Measurements from ENCODE around the gene TMX4.
"Not testable (repeated sequence)": the region's sequence is repeated elsewhere in the genome, so short reads cannot be mapped to it uniquely, and the experiment has no call there.

The TMX4 gene

GRCh38 chr20:7975851-7976414 lies 43.6 kb downstream of the TMX4 start:
- H3K4me3 ChIP-seq (ENCODE audit: low read length): no peak overlapping the region
- H2AFZ ChIP-seq (ENCODE audit: low read depth, low read length): no peak overlapping the region
- H3K27me3 ChIP-seq (ENCODE audit: insufficient read depth, low read length): no peaks in the 10 kb centered on the region
- H3K36me3 ChIP-seq (ENCODE audit: insufficient read depth, low read length): peaks cover 9% of the 10 kb centered on the region
- no peaks in the 10 kb centered on the region for H3K9me3 ChIP-seq (ENCODE audit: low read length)
- H3K4me1 ChIP-seq (ENCODE audit: insufficient read depth, low read length): no peaks in the 10 kb centered on the region

DNA sequence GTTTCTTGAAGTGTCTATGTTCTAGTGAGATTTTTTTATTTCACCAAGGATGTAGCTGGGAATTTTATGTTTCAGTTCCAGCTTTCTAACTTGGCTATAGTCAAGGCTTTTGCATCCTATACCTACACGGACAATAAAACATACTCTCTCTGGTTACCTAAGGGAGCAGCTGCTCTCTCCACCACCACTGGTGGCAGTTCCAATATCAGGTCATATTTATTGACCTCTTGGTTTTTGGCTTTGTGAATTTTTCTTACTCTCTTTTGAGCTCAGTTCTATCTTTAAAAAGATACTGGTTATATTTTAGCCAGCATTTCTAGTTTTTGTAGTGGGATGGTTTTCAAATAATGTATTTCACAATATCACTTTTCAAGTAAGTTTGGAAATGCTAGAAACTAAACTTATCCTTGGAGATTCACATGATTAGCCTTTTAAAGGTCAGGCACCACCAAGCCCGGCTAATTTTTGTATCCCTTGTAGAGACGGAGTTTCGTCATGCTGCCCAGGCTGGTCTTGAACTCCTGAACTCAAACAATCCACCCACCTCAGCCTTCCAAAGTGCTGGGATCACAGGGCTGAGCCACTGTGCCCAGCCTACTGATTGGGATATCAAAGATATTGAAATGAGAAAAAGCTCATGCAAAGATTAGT lies 44.7 kb downstream of the TMX4 start:
- Histone ChIP-seq H3K27me3 (ENCODE audit: insufficient read depth, low read length) (no peaks in the 10 kb centered on the region), H2AFZ (ENCODE audit: low read depth, low read length) (no peak overlapping the region), H3K4me3 (ENCODE audit: low read length) (no peak overlapping the region), H3K4me1 (ENCODE audit: insufficient read depth, low read length) (no peaks in the 10 kb centered on the region), H3K9me3 (ENCODE audit: low read length) (no peaks in the 10 kb centered on the region), H3K36me3 (ENCODE audit: insufficient read depth, low read length) (peaks cover 2% of the 10 kb centered on the region)

GRCh38 chr20:7971536-7972280 lies 47.9 kb downstream of the TMX4 start:
- Histone ChIP-seq H3K36me3 (ENCODE audit: insufficient read depth, low read length) (no peaks in the 10 kb centered on the region), H3K9me3 (ENCODE audit: low read length) (no peaks in the 10 kb centered on the region), H3K27me3 (ENCODE audit: insufficient read depth, low read length) (no peaks in the 10 kb centered on the region), H3K4me3 (ENCODE audit: low read length) (no peak overlapping the region), H2AFZ (ENCODE audit: low read depth, low read length) (no peak overlapping the region), H3K4me1 (ENCODE audit: insufficient read depth, low read length) (no peaks in the 10 kb centered on the region)

DNA sequence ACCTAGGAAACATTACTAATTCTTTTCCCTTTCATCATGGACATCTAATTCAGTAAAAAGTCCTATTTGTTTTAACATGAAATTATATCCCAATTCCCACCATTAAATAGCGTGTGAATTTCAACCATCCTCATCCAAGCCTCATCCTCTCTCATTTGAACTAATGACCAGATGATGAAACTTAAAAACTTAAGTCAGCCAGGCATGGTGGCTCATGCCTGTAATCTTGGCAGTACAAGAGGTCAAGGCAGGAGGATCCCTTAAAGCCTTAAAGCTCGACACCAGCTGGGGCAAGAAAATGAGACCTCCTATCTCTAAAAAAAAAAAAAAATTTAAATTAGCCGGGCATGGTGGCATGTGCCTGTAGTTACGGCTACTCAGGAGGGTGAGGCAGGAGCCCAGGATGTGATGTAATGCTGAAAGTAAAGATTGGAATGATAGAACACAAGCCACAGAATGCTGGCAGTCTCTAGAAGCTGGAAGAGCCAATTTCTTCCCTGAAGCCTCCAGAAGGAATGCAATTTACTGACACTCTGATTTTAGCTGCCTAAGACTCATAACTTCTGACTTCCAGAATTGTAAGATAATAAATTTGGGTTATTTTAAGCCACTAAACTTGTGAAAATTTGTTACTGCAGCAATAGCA lies 52.2 kb downstream of the TMX4 start:
- H3K4me1 ChIP-seq (ENCODE audit: insufficient read depth, low read length): no peaks in the 10 kb centered on the region
- no peaks in the 10 kb centered on the region for H3K9me3 ChIP-seq (ENCODE audit: low read length)
- no peak overlapping the region for H3K4me3 ChIP-seq (ENCODE audit: low read length)
- H3K36me3 ChIP-seq (ENCODE audit: insufficient read depth, low read length): no peaks in the 10 kb centered on the region
- no peaks in the 10 kb centered on the region for H3K27me3 ChIP-seq (ENCODE audit: insufficient read depth, low read length)
- H2AFZ ChIP-seq (ENCODE audit: low read depth, low read length): no peak overlapping the region

- H3K9me3 ChIP-seq (ENCODE audit: low read length): no peaks in the 10 kb centered on the region
- no peak overlapping the region for H2AFZ ChIP-seq (ENCODE audit: low read depth, low read length)
- H3K27me3 ChIP-seq (ENCODE audit: insufficient read depth, low read length): no peaks in the 10 kb centered on the region
- H3K36me3 ChIP-seq (ENCODE audit: insufficient read depth, low read length): no peaks in the 10 kb centered on the region
- H3K4me3 ChIP-seq (ENCODE audit: low read length): no peak overlapping the region
- H3K4me1 ChIP-seq (ENCODE audit: insufficient read depth, low read length): no peaks in the 10 kb centered on the region
These were observed 53.4 kb downstream of the TMX4 start for GRCh38 chr20:7966176-7966575.

- H3K9me3 ChIP-seq (ENCODE audit: low read length): peaks cover 1% of the 10 kb centered on the region
- no peaks in the 10 kb centered on the region for H3K27me3 ChIP-seq (ENCODE audit: insufficient read depth, low read length)
- no peaks in the 10 kb centered on the region for H3K4me1 ChIP-seq (ENCODE audit: insufficient read depth, low read length)
- no peaks in the 10 kb centered on the region for H3K36me3 ChIP-seq (ENCODE audit: insufficient read depth, low read length)
- H2AFZ ChIP-seq (ENCODE audit: low read depth, low read length): no peak overlapping the region
- no peak overlapping the region for H3K4me3 ChIP-seq (ENCODE audit: low read length)
These were observed 60.1 kb downstream of the TMX4 start for GRCh38 chr20:7959484-7959883.

GRCh38 chr20:7956561-7956960 lies 63.0 kb downstream of the TMX4 start:
- not testable (repeated sequence) for H3K4me1 ChIP-seq (ENCODE audit: insufficient read depth, low read length); H3K4me3 ChIP-seq (ENCODE audit: low read length); H3K9me3 ChIP-seq (ENCODE audit: low read length); H3K36me3 ChIP-seq (ENCODE audit: insufficient read depth, low read length); H3K27me3 ChIP-seq (ENCODE audit: insufficient read depth, low read length); H2AFZ ChIP-seq (ENCODE audit: low read depth, low read length)

DNA sequence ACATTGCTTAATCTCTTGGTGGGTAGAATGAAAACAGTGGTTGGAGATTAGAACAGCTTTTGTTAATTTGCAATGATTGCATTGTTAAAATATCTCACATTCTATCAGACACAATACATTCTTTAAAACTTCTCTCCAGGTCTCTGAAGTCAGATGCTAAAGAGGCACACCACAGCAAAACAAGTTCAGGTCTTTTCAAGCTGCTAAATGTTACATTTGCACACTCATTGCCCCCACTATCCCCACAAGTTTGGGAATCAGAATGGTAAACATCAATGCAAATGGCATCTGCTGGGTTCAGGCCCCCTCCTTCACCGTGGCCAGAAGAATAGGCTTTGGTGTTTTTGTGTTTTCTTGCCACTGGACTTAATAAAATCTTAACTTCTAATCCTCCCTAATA lies 69.2 kb downstream of the TMX4 start:
- H3K4me3 ChIP-seq (ENCODE audit: low read length): no peak overlapping the region
- no peaks in the 10 kb centered on the region for H3K9me3 ChIP-seq (ENCODE audit: low read length)
- H3K27me3 ChIP-seq (ENCODE audit: insufficient read depth, low read length): no peaks in the 10 kb centered on the region
- H2AFZ ChIP-seq (ENCODE audit: low read depth, low read length): no peak overlapping the region
- no peaks in the 10 kb centered on the region for H3K36me3 ChIP-seq (ENCODE audit: insufficient read depth, low read length)
- H3K4me1 ChIP-seq (ENCODE audit: insufficient read depth, low read length): no peaks in the 10 kb centered on the region

DNA sequence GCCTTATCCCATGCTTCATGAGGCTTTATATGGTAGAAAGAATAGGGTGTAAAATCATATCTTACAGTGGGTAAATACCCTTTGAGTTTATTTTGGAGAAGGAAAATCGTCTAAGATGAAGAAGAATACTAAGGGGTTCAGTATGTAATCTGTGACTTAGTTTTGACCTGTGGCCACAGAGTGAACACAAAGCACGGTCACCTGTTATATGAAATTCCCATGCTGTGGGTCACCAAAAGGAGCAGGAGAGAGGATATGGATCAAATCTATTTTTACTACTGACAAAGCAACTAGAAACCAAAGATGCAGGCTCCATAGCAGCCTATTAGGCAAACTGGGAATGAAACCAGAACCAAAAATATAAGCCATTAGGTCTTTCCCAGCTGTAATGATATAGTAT lies 75.7 kb downstream of the TMX4 start:
- H3K9me3 ChIP-seq (ENCODE audit: low read length): no peaks in the 10 kb centered on the region
- H3K4me3 ChIP-seq (ENCODE audit: low read length): no peak overlapping the region
- no peaks in the 10 kb centered on the region for H3K27me3 ChIP-seq (ENCODE audit: insufficient read depth, low read length)
- no peaks in the 10 kb centered on the region for H3K36me3 ChIP-seq (ENCODE audit: insufficient read depth, low read length)
- H3K4me1 ChIP-seq (ENCODE audit: insufficient read depth, low read length): no peaks in the 10 kb centered on the region
- no peak overlapping the region for H2AFZ ChIP-seq (ENCODE audit: low read depth, low read length)

- H3K36me3 ChIP-seq (ENCODE audit: insufficient read depth, low read length): no peaks in the 10 kb centered on the region
- H2AFZ ChIP-seq (ENCODE audit: low read depth, low read length): no peak within 1 kb of the TSS
- H3K9me3 ChIP-seq (ENCODE audit: low read length): no peaks in the 10 kb centered on the region
- no peak within 1 kb of the TSS for H3K4me3 ChIP-seq (ENCODE audit: low read length)
- H3K27me3 ChIP-seq (ENCODE audit: insufficient read depth, low read length): no peaks in the 10 kb centered on the region
- peaks cover 4% of the 10 kb centered on the region for H3K4me1 ChIP-seq (ENCODE audit: insufficient read depth, low read length)
These were observed 79.2 kb downstream of the TMX4 start, which contains the start of gene HAO1 for GRCh38 chr20:7940341-7940740. TSS of gene HAO1 (minus strand) at chr20:7940458. CDS start at chr20:7940422, 36 bp downstream.

- no peak overlapping the region for H3K4me3 ChIP-seq (ENCODE audit: low read length)
- no peaks in the 10 kb centered on the region for H3K27me3 ChIP-seq (ENCODE audit: insufficient read depth, low read length)
- H3K4me1 ChIP-seq (ENCODE audit: insufficient read depth, low read length): peaks cover 4% of the 10 kb centered on the region
- no peaks in the 10 kb centered on the region for H3K9me3 ChIP-seq (ENCODE audit: low read length)
- H3K36me3 ChIP-seq (ENCODE audit: insufficient read depth, low read length): no peaks in the 10 kb centered on the region
- H2AFZ ChIP-seq (ENCODE audit: low read depth, low read length): no peak overlapping the region
These were observed 79.9 kb downstream of the TMX4 start for GRCh38 chr20:7939663-7940062.

DNA sequence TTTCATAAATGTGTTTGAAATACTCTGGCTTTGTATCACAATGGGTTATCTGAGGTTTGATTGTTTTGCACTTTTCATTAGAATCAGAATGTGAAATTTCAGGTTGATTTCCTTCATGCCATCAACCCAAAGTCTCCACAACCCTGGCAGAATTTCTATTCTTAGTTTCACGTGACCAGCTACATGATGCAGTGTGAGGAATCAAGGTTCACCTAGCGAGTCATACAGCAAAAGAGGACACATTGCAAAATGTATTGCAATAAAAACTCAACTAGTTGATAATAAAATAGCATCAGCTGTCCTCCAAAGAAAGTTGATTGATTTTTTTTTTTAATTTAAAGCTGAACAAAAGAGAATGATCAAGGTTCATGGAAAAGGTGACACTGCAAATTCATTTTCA lies 81.5 kb downstream of the TMX4 start:
- no peaks in the 10 kb centered on the region for H3K9me3 ChIP-seq (ENCODE audit: low read length)
- no peak overlapping the region for H2AFZ ChIP-seq (ENCODE audit: low read depth, low read length)
- H3K4me1 ChIP-seq (ENCODE audit: insufficient read depth, low read length): peaks cover 4% of the 10 kb centered on the region
- H3K4me3 ChIP-seq (ENCODE audit: low read length): no peak overlapping the region
- H3K36me3 ChIP-seq (ENCODE audit: insufficient read depth, low read length): no peaks in the 10 kb centered on the region
- H3K27me3 ChIP-seq (ENCODE audit: insufficient read depth, low read length): no peaks in the 10 kb centered on the region

GRCh38 chr20:7937328-7937727 lies 82.2 kb downstream of the TMX4 start:
- Histone ChIP-seq H3K4me3 (ENCODE audit: low read length) (no peak overlapping the region), H3K27me3 (ENCODE audit: insufficient read depth, low read length) (no peaks in the 10 kb centered on the region), H3K4me1 (ENCODE audit: insufficient read depth, low read length) (peaks cover 4% of the 10 kb centered on the region), H2AFZ (ENCODE audit: low read depth, low read length) (no peak overlapping the region), H3K9me3 (ENCODE audit: low read length) (no peaks in the 10 kb centered on the region), H3K36me3 (ENCODE audit: insufficient read depth, low read length) (no peaks in the 10 kb centered on the region)
